NCI-H748 (cell line): ENCODE data around the gene NPTN.
A peak's percentile ranks its signal among the peaks of the same experiment; 100 is the strongest.

Experiments used
- DNase-seq: peaks from one replicate; lab custom pipeline; 2025; ENCODE audit not compliant: unreplicated experiment; lab: John Stamatoyannopoulos, UW

NPTN gene

DNA sequence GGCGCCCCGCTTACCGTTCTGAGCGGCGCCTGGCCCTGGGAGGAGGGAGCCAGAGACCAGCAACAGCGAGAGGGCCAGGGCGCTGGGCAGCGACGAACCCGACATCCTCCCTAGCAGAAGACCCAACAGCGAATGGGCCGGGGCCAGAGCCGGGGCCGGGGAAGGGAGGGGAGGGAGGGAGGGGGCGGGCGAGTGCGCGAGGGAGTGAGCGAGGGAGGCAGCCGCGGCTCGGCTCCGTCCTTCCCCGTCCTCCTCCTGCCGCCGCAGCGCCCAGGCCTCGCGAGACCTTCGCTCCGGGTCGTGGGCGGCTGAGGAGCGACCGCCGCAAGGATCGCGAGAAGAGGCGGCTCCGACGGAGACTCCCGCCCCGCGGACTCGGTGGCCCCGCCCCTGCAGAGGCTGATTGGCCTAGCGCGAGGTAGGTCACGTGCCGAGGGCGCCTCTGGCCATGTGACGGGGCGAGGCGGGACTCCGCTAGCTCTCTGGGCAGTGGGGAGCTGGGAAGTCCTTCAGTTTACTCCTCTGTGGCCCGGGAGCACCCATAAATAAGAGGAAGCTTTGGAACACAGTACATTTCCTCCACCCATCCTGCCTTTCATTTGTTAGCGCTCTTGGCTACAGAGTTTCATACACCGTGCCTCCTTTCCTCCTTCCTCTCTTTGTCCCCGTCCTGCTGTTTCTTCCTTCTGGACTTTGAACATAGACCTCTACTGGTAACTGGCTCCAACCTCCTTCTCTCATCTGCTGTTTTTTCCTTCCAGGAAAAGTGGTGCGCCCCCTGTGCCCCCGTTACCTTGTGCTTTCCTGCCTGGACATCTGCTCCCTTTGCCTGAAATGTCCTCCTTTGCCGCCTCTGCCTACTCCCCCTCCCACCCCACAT lies at the start of gene NPTN:
TSS of gene NPTN (minus strand) at position 279 of the 880 bp plus-strand sequence. CDS start at position 105, 174 bp downstream.
- peak; percentile 95 for DNase-seq

DNA sequence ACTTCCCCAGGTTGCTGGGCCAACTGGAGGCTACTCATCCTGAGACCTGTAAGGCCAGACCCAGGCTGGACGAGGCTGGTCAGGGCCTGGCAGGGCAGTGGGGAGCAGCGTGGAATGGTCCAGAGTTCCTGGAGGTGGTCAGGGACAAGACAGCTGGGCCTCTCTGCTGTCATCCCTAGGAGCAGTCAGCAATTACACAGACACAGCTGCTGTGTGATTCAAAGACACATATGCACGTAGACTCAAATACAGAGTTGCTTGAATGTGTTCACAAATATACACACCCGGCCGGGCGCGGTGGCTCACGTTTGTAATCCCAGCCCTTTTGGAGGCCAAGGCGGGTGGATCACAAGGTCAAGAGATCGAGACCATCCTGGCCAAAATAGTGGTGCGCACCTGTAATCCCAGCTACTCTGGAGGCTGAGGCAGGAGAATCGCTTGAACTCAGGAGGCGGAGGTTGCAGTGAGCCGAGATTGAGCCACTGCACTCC lies 49.5 kb upstream of the NPTN start:
- DNase-seq = no peak

DNA sequence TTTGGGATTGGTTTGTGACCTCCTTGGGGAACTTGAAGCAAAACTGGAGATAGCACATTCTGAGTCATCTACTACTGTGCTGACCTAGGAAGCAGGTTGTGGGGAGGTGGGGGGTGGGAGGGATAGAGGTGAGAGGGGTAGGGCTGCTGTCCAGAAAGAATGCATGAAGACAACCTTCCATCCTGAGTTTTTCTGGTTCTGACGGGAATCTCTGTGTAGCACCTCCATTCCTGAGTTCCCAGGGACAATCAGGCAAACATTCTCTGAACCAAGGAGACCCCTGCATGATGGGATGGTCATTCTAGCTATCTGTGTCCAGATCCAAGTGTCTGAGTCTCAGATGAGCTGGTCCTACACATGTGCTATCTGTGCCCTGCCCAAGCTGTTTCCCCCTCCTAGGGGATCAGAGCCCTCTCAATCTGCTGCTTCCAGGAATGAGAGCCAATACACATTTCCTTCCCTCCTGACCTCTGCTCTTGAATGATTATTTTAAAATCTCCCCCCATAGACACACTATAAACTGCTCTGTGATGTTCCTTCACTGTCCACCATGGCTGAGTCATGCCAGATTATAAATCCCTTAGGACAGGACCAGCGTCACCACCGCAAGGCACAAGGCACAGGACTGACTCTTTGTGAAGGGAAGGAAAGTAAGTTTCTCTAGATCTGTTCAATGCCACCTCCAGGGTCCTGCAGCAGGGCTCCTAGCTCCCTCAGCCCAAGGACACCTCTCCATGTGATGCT lies 48.8 kb upstream of the NPTN start:
- DNase-seq = no peak

DNA sequence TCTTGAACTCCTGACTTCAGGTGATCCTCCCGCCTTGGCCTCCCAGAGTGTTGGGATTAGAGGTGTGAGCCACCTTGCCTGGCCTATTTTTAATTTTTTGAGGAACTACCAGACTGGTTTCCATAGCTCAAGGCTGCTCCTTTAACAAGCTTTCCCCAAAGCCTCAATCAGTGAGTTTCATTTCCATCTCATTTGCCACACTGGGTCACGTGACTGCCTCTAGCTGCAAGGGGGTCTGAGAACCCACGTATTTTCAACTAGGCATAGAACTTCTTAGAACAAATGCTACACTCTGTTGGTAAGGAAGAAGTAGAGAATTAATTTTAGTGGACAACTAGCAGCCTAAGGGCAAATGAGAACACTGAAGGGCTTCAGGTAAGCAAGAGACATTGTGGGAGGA lies 47.9 kb upstream of the NPTN start:
- no peak for DNase-seq

DNA sequence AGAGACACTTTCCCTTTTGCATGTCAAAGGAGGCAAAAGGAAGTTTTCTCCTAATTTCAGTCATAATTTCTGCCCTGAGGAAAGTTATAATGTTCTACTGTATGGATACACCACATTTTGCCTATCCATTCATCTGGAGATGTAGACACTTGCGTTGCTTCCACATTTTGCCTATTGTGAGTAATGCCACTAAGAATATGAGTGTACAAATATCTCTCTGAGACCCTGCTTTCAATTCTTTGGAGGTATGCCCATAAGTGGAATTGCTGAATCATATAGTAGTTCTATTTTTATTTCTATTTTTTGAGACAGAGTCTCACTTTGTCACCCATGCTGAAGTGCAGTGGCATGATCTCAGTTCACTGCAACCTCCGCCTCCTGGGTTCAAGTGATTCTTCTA lies 47.4 kb upstream of the NPTN start:
- DNase-seq = no peak

DNA sequence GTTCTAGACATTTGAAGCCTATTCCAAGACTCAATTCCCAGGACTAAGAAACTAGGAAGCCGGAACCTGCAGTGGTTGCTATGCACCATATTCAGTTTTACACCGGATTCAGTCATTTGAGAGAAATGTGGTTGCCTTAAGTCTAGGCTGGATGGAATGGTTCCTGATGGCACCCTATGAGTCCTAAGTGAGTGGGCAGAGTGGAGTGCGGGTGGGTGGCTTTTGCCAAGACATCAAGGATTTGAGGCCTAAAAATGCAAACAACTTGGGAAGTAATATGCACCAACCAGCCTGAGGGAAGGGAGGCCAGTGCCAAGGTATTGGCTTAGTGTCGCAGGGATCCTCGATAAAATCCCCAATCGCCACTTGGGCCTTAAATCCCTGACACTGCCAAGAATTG lies 46.8 kb upstream of the NPTN start:
- DNase-seq = no peak

DNA sequence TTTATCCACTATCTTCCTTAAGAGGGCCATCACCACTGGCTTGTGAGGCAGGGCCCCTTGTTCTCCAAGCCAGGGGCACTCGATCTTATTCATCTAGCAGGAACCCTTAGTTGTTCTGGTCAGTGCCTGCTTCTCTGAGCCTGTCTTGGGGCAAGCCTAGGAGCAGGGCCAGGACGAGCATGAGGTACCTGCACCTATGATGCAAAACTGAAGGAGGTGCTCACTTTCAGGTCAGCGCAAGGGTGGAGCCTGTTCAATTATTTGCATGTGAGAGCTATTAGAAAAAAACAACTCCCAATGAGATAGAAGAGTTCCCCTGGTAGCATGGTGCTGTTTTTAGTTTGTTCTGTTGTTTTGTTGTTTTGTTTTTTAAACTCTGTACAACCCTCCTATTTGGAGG lies 46.0 kb upstream of the NPTN start:
- DNase-seq = no peak

DNA sequence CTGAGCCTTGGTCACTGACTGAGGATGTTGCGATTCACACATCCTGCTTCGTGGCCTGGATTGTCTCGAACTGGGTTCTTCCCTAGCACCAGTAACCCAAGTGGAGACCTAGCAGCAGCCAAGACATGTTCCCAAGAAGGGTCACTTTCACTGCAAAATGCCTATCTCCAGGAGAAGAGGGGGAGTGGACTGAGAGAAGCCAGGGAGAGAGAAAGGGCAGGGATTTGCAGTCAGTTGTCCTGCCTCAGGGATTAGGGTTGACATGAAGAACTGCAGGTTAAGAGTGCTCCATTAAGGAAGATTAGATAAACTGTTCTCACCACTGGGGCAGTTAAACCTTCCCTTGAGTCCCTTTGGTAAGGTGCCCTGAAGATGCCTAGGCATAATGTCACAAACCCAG lies 45.3 kb upstream of the NPTN start:
- DNase-seq = no peak

DNA sequence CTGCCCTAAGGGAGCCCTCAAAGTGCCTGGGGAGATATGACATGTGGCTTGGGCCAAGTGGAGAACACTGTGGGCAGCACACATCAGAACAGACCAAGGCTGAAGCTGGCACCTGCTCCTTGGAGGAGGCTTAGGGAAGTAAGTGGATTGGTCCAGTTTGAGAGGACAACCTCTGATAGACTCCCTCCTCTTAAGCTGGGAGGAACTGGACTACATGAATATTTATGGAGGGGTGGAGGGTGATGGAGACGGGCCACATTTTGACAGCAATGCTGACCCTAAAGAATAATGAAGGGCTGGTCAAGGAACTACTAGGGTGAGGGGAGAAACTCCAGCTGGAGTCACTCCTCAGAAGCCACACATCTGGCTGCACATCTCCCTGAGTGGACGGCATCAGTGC lies 44.5 kb upstream of the NPTN start:
- DNase-seq = no peak

DNA sequence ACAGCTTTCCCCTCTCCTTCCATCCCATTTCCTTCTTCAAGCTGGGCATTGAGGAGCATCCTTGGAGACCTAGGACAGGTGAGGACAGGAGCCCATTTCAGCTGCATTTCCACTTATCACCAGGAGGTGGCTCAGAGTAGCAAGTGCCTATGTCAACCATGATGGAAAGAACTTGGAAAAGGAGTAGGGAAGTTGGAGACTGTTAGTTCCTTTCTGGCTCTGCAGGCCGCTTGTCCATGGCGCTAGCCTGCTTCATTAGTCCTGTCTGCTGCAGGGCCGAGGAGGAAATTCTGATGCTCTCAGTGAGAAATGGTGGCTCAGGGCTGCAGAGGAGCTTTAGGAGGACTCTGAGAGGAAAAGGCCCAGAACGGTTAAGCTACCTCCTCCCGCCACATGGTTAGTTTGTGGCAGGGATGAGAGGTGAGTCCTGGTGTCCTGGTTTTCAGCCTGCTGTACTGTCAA lies 44.0 kb upstream of the NPTN start:
- DNase-seq = peak; percentile 52

DNA sequence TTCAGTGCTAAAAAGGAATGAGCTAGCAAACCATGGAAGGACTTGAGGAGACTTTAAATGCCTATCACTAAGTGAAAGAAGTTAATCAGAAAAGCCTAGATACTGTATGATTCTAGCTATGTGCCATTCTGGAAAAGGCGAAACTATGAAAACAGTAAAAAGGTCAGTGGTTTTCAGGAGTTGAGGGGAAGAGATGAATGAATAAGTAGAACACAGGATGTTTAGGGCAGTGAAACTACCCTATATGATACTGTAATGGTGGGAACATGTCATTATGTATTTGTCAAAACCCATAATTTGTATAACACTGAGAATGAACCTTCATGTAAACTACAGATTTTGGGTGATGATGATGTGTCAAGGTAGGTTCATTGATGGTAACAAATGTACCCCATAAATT lies 41.4 kb upstream of the NPTN start:
- no peak for DNase-seq

DNA sequence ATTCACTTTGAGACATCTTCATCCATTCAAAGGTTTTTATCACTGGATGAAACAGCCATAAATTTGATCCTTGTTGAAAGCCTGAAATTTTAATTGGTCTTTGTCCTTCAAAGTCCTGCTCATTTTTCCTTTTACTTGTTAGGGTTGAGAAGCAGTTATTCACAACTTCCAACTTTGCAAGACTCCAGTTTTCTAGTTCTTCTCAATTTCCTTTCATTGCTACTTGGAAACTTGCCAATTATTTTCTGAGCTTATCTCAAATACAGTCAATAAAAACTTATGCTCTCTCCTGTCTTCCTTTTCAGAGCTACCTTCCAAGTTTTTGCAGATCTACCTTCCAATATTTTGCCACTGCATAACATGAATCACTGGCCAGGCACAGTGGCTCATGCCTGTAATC lies 27.3 kb upstream of the NPTN start:
- no peak for DNase-seq

DNA sequence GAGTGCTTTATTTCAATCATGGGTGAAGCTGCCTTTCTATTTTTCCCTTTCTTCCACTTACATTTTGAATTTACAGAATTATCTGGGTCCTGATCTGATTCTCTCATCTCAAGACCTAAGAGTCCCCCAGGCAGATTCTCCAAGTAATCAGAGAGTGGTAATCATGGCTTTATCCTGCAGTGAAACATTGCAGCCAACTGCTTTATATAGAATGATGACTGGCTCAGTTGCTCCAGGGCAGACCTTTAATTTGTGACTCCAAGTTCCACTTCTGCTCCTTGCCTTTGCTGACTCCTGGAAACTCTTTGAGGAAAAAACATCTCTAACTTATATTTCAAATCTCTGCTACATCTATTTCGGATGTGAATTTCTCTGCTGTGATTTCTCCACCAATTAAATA lies 25.5 kb upstream of the NPTN start:
- no peak for DNase-seq

DNA sequence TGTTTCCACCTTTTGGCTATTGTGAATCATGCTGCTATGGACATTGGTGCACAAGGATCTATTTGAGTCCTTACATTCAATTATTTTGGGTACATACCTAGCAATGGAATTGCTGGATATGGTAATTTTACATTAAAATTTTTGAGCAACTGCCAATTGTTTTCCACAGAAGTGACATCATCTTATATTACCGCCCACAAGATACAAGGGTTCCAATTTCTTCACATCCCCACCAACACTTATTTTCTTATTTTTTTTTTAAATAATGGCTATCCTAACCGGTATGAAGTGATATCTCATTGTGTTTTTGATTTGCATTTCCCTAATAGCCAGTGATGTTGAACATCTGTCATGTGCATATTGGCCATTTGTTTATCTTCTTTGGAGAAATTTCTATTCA lies 22.5 kb upstream of the NPTN start:
- DNase-seq = no peak

DNA sequence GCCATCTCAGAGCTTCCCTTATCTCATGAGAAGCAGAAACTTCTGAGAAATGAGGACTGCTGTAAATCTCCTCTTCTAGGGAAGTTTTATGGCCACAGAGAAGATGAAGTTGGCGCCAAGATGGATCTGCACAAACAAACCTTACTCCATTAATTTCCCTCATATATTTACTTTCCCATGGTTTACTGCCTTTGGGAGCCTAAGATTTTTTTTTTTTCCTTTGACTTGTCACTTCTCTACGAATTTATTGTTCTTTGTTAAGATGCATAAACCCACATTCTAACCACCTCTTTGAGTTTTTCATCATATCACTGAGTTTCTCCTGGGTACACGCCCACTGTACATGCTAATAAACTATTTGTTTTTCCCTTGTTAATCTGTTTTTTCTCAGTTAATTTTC lies 21.5 kb upstream of the NPTN start:
- DNase-seq = no peak

DNA sequence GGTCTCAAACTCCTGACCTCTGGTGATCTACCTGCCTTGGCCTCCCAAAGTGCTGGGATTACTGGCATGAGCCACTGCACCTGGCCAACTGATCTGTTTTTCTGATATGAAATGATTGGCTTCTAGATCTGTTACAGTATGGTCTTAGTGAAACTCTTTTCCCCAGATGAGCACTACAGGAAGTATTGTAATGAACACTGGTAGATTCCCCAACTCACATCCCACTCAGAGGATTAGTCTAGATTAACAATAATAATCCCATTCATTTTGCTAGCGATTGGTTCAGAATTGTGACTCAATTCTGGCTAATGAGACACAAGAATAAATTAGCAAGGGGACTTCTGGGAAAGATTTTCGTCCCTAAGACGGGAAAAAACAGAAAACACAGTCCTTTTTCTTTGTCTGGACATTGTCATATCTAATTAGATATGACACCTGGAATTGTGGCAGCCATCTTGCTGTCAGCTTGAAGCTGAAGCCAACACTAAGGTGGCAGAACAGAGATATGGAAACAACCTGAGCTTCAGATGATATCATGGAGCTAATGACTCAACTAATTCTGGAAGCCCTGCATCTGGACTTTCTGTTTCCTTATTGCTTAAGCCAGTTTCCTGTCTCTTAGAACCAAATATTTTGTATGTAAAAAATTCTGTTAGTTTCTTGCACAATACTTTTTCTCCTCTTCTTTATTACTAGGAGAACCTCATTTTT lies 17.4 kb upstream of the NPTN start:
- no peak for DNase-seq

DNA sequence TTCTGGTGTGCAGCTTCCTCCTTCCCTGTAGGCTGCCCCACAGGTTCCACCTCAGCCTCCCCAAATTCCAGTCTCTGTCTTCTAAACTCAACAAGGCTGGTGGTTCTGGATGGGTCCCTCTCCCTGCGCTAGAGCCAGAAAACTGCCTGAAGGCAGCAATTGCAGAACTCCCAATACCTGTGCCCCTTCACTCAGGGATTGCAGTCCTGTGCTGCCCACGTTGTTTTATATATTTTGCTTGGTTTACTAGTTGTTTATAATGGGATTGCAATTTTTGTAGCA lies 14.8 kb upstream of the NPTN start:
- DNase-seq = no peak

DNA sequence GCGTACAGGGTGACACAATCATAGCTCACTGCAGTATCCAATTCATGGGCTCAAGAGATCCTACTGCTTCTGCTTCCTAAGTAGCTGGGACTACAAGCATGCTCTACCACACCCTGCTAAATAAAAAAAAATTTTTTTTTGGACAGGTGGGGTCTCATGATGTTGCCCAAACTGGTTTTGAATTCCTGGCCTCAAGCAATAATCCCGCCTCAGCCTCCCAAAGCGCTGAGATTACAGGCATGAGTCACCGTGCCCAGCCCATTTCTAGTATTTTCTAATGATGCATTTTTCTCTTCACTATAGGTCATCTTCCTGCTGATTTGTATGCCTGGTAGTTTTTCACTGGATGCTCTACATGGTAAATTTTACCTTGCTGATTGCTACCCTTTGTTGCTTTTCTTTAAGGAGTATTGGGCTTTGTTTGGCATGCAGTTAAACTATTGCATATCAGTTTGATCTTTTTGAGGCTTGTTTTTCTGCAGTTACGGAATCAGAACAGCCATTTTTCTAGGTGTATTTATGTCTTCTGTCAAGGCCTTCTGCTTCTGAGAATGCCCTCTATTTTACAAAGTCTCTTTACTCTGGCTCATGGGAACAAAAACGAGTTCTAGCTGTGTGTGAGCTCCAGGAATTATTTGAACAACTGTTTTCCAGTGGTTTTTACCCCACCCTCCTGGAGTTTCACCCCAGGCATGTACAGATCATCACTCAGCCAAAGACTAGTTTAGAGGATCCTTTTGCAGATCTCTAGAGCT lies 14.2 kb upstream of the NPTN start:
- DNase-seq = no peak

DNA sequence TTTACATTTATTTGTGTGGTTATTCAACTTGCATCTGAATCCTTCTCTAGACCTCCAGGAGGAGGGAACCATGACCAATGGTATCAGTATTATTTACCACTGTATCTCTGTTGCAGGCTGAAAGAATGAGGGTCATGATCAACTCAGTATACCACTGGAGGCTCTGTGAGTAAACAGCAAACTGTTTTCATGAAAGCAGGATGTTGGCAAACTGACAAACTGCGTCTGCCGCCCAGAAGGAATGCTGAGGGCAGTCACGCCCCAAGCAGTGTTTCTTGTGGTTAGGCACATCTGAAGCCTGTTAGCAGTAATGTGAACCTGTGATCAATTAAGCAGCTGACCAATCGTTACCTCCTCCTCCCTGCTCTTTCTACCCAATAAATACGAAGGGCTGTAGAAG lies 6.3 kb upstream of the NPTN start:
- DNase-seq = peak; percentile 4

DNA sequence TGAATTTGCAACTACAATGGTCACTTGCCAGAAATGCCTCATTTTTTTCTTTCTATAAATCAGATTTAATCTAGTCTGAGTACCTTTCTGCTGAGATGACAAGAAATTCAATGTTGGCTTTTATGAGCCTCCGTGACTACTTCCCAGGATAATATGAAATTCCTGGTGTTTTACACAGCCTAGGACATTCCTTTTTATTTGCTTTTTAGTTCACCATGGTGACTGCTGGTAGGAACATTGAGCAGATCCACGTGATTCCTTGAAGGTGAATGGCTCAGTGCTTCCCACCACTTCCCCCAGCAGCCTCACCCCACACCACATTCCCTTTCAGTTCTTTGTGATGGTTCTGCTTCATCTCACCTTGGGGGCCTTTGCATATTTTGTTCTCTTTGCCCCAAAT lies 4.3 kb upstream of the NPTN start:
- DNase-seq = no peak

DNA sequence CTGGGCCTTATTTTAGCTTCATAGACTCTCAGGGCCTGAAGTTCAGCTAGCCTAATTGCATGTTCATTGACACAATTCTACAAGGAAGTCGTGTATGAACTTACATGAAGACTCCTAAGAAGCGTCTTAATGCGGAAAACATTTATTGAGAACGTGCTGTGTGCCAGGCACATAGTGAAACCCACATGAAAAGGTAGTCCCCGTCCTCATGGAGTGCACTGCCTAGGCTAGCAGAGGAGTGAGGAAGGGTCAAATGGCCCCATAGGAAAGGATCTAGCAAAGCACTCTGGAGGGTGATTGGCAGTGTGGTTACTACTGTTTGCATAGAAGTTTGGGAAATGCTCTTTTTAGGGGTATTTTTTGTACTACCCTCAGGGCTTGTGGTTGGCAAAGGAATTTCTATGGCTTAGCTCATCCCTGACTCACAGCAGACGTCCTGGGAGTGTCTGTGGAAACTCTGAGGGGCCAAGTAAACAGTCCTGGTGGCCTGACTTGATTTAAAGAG lies 854 bp upstream of the NPTN start:
- DNase-seq = no peak
